IMR-90 (cell line): ENCODE results near the gene RAB43. TPM values are rescaled to one million over a fixed set of nuclear protein-coding genes. Genes with fewer than 3 reads are reported as not detected.

Source experiments
- ATAC-seq: fragments of 200-7000 bp; cut with Tn5 transposase; 2 replicates; pipeline ENCODE4 v1.9.1; 2020; ENCODE audit warnings: low read depth, mild to moderate bottlenecking, moderate library complexity
- BruUV-seq: library from RNA; stranded (reverse); fragments of 400-500 nt; replicated peaks from 2 replicates; lab custom pipeline; 2021; lab: Mats Ljungman, UMichigan
- CTCF ChIA-PET: fragments of 300-600 bp; formaldehyde crosslinking; extraction: SDS; loops from one replicate; lab custom pipeline; 2021; ENCODE audit warnings: antibody characterized with exemption; lab: Yijun Ruan, JAX
- POLR2A ChIA-PET: fragments of 300-600 bp; sonication (Branson Sonifier 250); formaldehyde crosslinking; loops from one replicate; lab custom pipeline; 2022; ENCODE audit warnings: antibody characterized with exemption; ENCODE audit not compliant: unreplicated experiment; lab: Charles Lee
- DNase-seq: peaks from one replicate; pipeline ENCODE4 v3.0.0; 2013
- H2AFZ ChIP-seq: replicated peaks from 2 replicates; pipeline ENCODE3; 2013; ENCODE audit warnings: low read length, mild to moderate bottlenecking; ENCODE audit not compliant: poor library complexity
- H2AK5ac ChIP-seq: 2 replicates; pipeline ENCODE4 v1.6.1; 2013; ENCODE audit warnings: low read depth, low read length, inconsistent platforms
- H2AK9ac ChIP-seq: replicated peaks from 2 replicates; pipeline ENCODE3; 2013; ENCODE audit warnings: mild to moderate bottlenecking, low read depth, low read length, moderate library complexity; ENCODE audit not compliant: poor library complexity
- H2BK120ac ChIP-seq: 2 replicates; pipeline ENCODE4 v1.6.1; 2013; ENCODE audit warnings: low read depth, low read length, inconsistent platforms
- H2BK15ac ChIP-seq: 3 replicates; pipeline ENCODE4 v1.6.1; 2013; ENCODE audit warnings: low read depth, low read length, inconsistent platforms
- H2BK20ac ChIP-seq: 2 replicates; pipeline ENCODE4 v1.6.1; 2013; ENCODE audit warnings: low read depth, mild to moderate bottlenecking, inconsistent platforms, low read length, moderate library complexity
- H2BK5ac ChIP-seq: 2 replicates; pipeline ENCODE4 v1.6.1; 2013; ENCODE audit warnings: mild to moderate bottlenecking, low read depth, low read length, inconsistent platforms; ENCODE audit not compliant: poor library complexity, severe bottlenecking
- H3K14ac ChIP-seq: replicated peaks from 2 replicates; pipeline ENCODE4 v1.6.1; 2013; ENCODE audit warnings: low read depth, low read length, inconsistent platforms
- H3K18ac ChIP-seq: 2 replicates; pipeline ENCODE4 v1.6.1; 2013; ENCODE audit warnings: low read depth, low read length, control low read depth
- H3K23ac ChIP-seq: 2 replicates; pipeline ENCODE4 v1.6.1; 2013; ENCODE audit warnings: low read depth, low read length, inconsistent platforms
- H3K27ac ChIP-seq: 2 replicates; pipeline ENCODE4 v1.5.1; 2013; ENCODE audit warnings: mild to moderate bottlenecking, control low read depth, low read length; ENCODE audit not compliant: insufficient read depth
- H3K27me3 ChIP-seq: 2 replicates; pipeline ENCODE4 v1.6.1; 2013; ENCODE audit warnings: low read length; ENCODE audit not compliant: control insufficient read depth, insufficient read depth
- H3K36me3 ChIP-seq: 2 replicates; pipeline ENCODE4 v1.6.1; 2013; ENCODE audit warnings: low read length, mixed read lengths; ENCODE audit not compliant: control insufficient read depth, insufficient read depth
- H3K4ac ChIP-seq: 2 replicates; pipeline ENCODE4 v1.6.1; 2013; ENCODE audit warnings: low read depth, low read length, inconsistent platforms
- H3K4me1 ChIP-seq: 2 replicates; pipeline ENCODE4 v1.6.1; 2013; ENCODE audit warnings: low read length, mixed read lengths; ENCODE audit not compliant: control insufficient read depth, insufficient read depth
- H3K4me2 ChIP-seq: 2 replicates; pipeline ENCODE4 v1.6.1; 2013; ENCODE audit warnings: low read depth, mild to moderate bottlenecking, control low read depth, low read length, moderate library complexity
- H3K4me3 ChIP-seq: 2 replicates; pipeline ENCODE4 v1.5.1; 2013; ENCODE audit warnings: low read depth, mild to moderate bottlenecking, control low read depth, low read length, moderate library complexity; ENCODE audit not compliant: insufficient read depth
- H3K56ac ChIP-seq: 2 replicates; pipeline ENCODE4 v1.6.1; 2013; ENCODE audit warnings: low read length, inconsistent platforms; ENCODE audit not compliant: insufficient read depth; ENCODE audit errors: extremely low read depth
- H3K79me1 ChIP-seq, 2 experiments: 2 replicates each; pipeline ENCODE4 v1.6.1; 2013; ENCODE audit warnings: low read length in 2 of 2, inconsistent platforms in 1 of 2, low read depth in 1 of 2
- H3K9ac ChIP-seq: 2 replicates; pipeline ENCODE4 v1.6.1; 2013; ENCODE audit warnings: low read depth, low read length, control low read depth
- H3K9me1 ChIP-seq: 2 replicates; pipeline ENCODE4 v1.6.1; 2013; ENCODE audit warnings: low read length, inconsistent platforms; ENCODE audit not compliant: insufficient read depth
- H3K9me3 ChIP-seq: 2 replicates; pipeline ENCODE4 v1.6.1; 2013; ENCODE audit warnings: low read length; ENCODE audit not compliant: control insufficient read depth, insufficient read depth
- H4K20me1 ChIP-seq: 2 replicates; pipeline ENCODE4 v1.6.1; 2013; ENCODE audit warnings: low read length, inconsistent platforms; ENCODE audit not compliant: insufficient read depth
- H4K5ac ChIP-seq: 2 replicates; pipeline ENCODE4 v1.6.1; 2013; ENCODE audit warnings: mild to moderate bottlenecking, low read depth, low read length, control low read depth
- H4K8ac ChIP-seq, 2 experiments: 2 replicates each; pipeline ENCODE4 v1.6.1; 2013; ENCODE audit warnings: low read depth in 2 of 2, low read length in 2 of 2, control low read depth in 1 of 2, inconsistent platforms in 1 of 2
- H4K91ac ChIP-seq: 2 replicates; pipeline ENCODE4 v1.6.1; 2013; ENCODE audit warnings: low read depth, low read length, inconsistent platforms; ENCODE audit not compliant: insufficient read depth
- CTCF ChIP-seq: conservative IDR thresholded peaks from 2 replicates; pipeline ENCODE4 v1.5.1; 2012; ENCODE audit warnings: mild to moderate bottlenecking, low read depth, low read length, improper control_type of control experiment
- FOS ChIP-seq: fragments of 150-350 bp; IDR thresholded peaks from 2 replicates; pipeline ENCODE4 v1.6.1; 2016; ENCODE audit warnings: low read depth, low read length
- MXI1 ChIP-seq: IDR thresholded peaks from 2 replicates; pipeline ENCODE4 v1.6.1; 2012; ENCODE audit warnings: low read depth, mild to moderate bottlenecking, low read length, moderate library complexity, borderline replicate concordance
- NFE2L2 ChIP-seq: fragments of 150-350 bp; IDR thresholded peaks from 2 replicates; pipeline ENCODE4 v1.6.1; 2016; ENCODE audit warnings: low read depth, mild to moderate bottlenecking, low read length
- RAD21 ChIP-seq: IDR thresholded peaks from 2 replicates; pipeline ENCODE4 v1.6.1; 2012; ENCODE audit warnings: low read length, improper control_type of control experiment
- RFX5 ChIP-seq: IDR thresholded peaks from 2 replicates; pipeline ENCODE4 v1.8.0; 2012; ENCODE audit warnings: low read depth, mild to moderate bottlenecking, low read length, moderate library complexity
- WGBS, 2 experiments: methylation state at CpG; one replicate each; pipeline versions ENCODE4 v1.1.5 to v1.1.7; 2013; ENCODE audit warnings: missing lambda C conversion rate in 2 of 2; ENCODE audit not compliant: insufficient read length in 1 of 2; ENCODE audit errors: extremely low coverage in 2 of 2; 5-methylcytosine and 5-hydroxymethylcytosine counted together
- dilution Hi-C: fragments of 300-500 bp; cut with HindIII; formaldehyde crosslinking; loops from one replicate; pipeline ENCODE4 v1.14.3; 2018; ENCODE audit warnings: low sequenced_read_pairs; ENCODE audit not compliant: unreplicated experiment
- in situ Hi-C: fragments of 300-500 bp; cut with MboI; formaldehyde crosslinking; loops from 3 replicates; pipeline ENCODE4 v1.14.3; 2019; ENCODE audit warnings: low sequenced_read_pairs, inconsistent platforms, mixed read lengths
- intact Hi-C: fragments of 100-400 bp; cut with micrococcal nuclease; formaldehyde crosslinking; loops from 2 replicates; pipeline ENCODE4 v1.10.0; 2022
- polyA plus RNA-seq, 3 experiments: library from polyadenylated mRNA; depleted of rRNA; stranded (reverse); fragments of >200 nt; gene quantifications; 2 replicates each; pipeline ENCODE4 v1.2.3, GENCODE V29; 2012; ENCODE audit warnings: low replicate concordance in 1 of 3
- total RNA-seq: library from RNA; depleted of rRNA; stranded (reverse); fragments of >200 nt; gene quantifications from 2 replicates; pipeline ENCODE4 v1.2.3, GENCODE V29; 2012

The RAB43 gene
- total and polyA plus RNA-seq, 2 of the 4 experiments (the other 2 are of a cell fraction) = 9.9 to 14.0 TPM

DNA sequence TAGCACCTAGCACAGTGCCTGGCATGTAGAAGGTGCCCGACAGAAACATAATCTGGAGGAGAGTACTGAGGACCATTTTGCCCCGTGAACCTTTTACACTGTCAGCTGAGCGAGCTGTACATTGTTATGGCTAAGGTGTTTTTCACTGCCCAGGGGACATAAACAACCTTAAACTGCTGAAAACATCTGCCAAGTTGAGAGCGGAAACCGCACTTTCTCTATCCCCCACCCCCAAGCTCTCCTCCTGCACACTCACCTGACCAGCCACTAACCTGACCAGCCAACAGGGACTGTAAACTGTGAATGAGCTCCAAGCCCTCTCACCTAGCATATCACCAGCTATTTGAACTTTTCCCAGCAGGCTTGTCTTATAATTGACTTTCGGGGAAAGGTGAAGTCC lies 17.6 kb downstream of the RAB43 start:
- H3K27ac ChIP-seq = no peak overlapping the region
- no peak overlapping the region for H2BK120ac ChIP-seq
- no peaks in the 10 kb centered on the region for H3K4me1 ChIP-seq
- no peak overlapping the region for H4K91ac ChIP-seq
- ATAC-seq (no peak), DNase-seq (no peak)
- H3K56ac ChIP-seq = no peak overlapping the region
- BruUV-seq = no TSS peak
- H4K20me1 ChIP-seq = peaks cover 83% of the 10 kb centered on the region
- CTCF ChIA-PET = no interaction called here
- H3K23ac ChIP-seq = no peak overlapping the region
- H3K4me3 ChIP-seq = no peak overlapping the region
- no peak overlapping the region for H2BK20ac ChIP-seq
- H2BK5ac ChIP-seq = no peak overlapping the region
- intact Hi-C loops (no loop called here), in situ Hi-C loops (no loop called here), dilution Hi-C loops (no loop called here)
- no peak overlapping the region for H4K8ac ChIP-seq
- no peak overlapping the region for H3K14ac ChIP-seq
- no peak overlapping the region for H2AK5ac ChIP-seq
- H4K5ac ChIP-seq = no peak overlapping the region
- POLR2A ChIA-PET = no interaction called here
- no peak overlapping the region for H2AFZ ChIP-seq
- H3K9ac ChIP-seq = no peak overlapping the region
- H3K18ac ChIP-seq = no peak overlapping the region
- H3K4ac ChIP-seq = no peak overlapping the region
- H3K36me3 ChIP-seq = peaks cover 23% of the 10 kb centered on the region
- no peak overlapping the region for H2AK9ac ChIP-seq
- TF ChIP-seq FOS (no peak), RAD21 (no peak), CTCF (no peak), NFE2L2 (no peak), MXI1 (no peak), RFX5 (no peak)
- no peaks in the 10 kb centered on the region for H3K9me3 ChIP-seq
- peaks cover 8% of the 10 kb centered on the region for H3K9me1 ChIP-seq
- no peak overlapping the region for H2BK15ac ChIP-seq
- WGBS, 2 experiments = 100% methylated on average over 2 of the region's 6 CpGs; no CpG with 5 or more reads in 1 of the 2 experiments
- no peaks in the 10 kb centered on the region for H3K27me3 ChIP-seq
- peaks cover 29 to 80% of the 10 kb centered on the region in 2 experiments for H3K79me1 ChIP-seq
- no peak overlapping the region for H3K4me2 ChIP-seq
